HCT116 (cell line): Measurements from ENCODE around the gene ETS1.

ENCODE experiments used
- CTCF ChIP-seq, 3 experiments: fragments of 200-600 bp in 1 of 3; sonication (generic) in 1 of 3; IDR thresholded peaks in 2 of 3; conservative IDR thresholded peaks in 1 of 3; 2 replicates each; pipeline ENCODE4 v1.5.1; 2012 to 2017; ENCODE audit warnings: low read depth in 2 of 3, low read length in 2 of 3, antibody characterized with exemption in 1 of 3, borderline replicate concordance in 1 of 3, control low read depth in 1 of 3, mild to moderate bottlenecking in 1 of 3, mixed read lengths in 1 of 3, mixed run types in 1 of 3, moderate library complexity in 1 of 3; ENCODE audit not compliant: insufficient read depth in 1 of 3
- EZH2 ChIP-seq: fragments of 200-600 bp; sonication (generic); IDR thresholded peaks from 2 replicates; pipeline ENCODE4 v1.6.1; 2017; ENCODE audit warnings: antibody characterized with exemption, mixed run types
- POLR2A ChIP-seq: IDR thresholded peaks from 2 replicates; pipeline ENCODE4 v1.7.0; 2011; ENCODE audit warnings: borderline replicate concordance; ENCODE audit not compliant: insufficient read depth, insufficient read length; ENCODE audit errors: extremely low read depth
- SIN3A ChIP-seq: IDR thresholded peaks from 2 replicates; pipeline ENCODE4 v1.6.1; 2012; ENCODE audit warnings: low read depth
- ZBTB33 ChIP-seq: IDR thresholded peaks from 2 replicates; pipeline ENCODE4 v1.6.1; 2011; ENCODE audit warnings: mild to moderate bottlenecking, low read length, moderate library complexity; ENCODE audit not compliant: insufficient replicate concordance; ENCODE audit errors: extremely low read depth

- TF ChIP-seq ZBTB33: no peak
- TF ChIP-seq CTCF (IDR thresholded peaks at IDR 0.05 in 2 of 3, conservative IDR thresholded peaks at IDR 0.05 in 1 of 3; ENCODE audit: borderline replicate concordance in 1 of 3, insufficient read depth in 1 of 3, low read depth in 2 of 3, low read length in 2 of 3): no peak
- TF ChIP-seq POLR2A: no peak
- no peak for TF ChIP-seq SIN3A
- no peak for TF ChIP-seq EZH2
Observed at GRCh38 chr11:128464878-128465450, 122.4 kb downstream of the ETS1 start.
